Loucy (cell line): ENCODE measurements around the gene CEP128.

Experiments
- H2AFZ ChIP-seq: fragments of 200-600 bp; sonication (generic); 2 replicates; pipeline ENCODE4 v1.6.0; 2016; ENCODE audit warnings: antibody characterized with exemption, mild to moderate bottlenecking, low read length, moderate library complexity
- H3F3A ChIP-seq: fragments of 200-600 bp; 2 replicates; pipeline ENCODE4 v1.6.0; 2016; ENCODE audit warnings: antibody characterized with exemption, low read depth, mild to moderate bottlenecking
- H3K27me3 ChIP-seq: fragments of 200-600 bp; sonication (generic); 2 replicates; pipeline ENCODE4 v1.6.1; 2014; ENCODE audit warnings: low read length, mild to moderate bottlenecking; ENCODE audit not compliant: insufficient read depth, poor library complexity, severe bottlenecking
- H3K36me3 ChIP-seq: fragments of 200-600 bp; sonication (generic); 2 replicates; pipeline ENCODE4 v1.6.1; 2016; ENCODE audit warnings: low read length; ENCODE audit not compliant: insufficient read depth
- H3K4me1 ChIP-seq: fragments of 200-600 bp; sonication (generic); 2 replicates; pipeline ENCODE4 v1.5.1; 2014; ENCODE audit warnings: low read length, mild to moderate bottlenecking; ENCODE audit not compliant: insufficient read depth, poor library complexity, severe bottlenecking
- H3K4me2 ChIP-seq: fragments of 200-600 bp; sonication (generic); 2 replicates; pipeline ENCODE4 v1.6.0; 2014; ENCODE audit warnings: antibody characterized with exemption, low read length, low read depth, mild to moderate bottlenecking; ENCODE audit not compliant: poor library complexity, severe bottlenecking
- H3K4me3 ChIP-seq: fragments of 200-600 bp; sonication (generic); 2 replicates; pipeline ENCODE4 v1.5.1; 2014; ENCODE audit warnings: low read length, mild to moderate bottlenecking, mixed read lengths; ENCODE audit not compliant: poor library complexity, severe bottlenecking
- H3K79me2 ChIP-seq: fragments of 200-600 bp; sonication (generic); 2 replicates; pipeline ENCODE4 v1.6.1; 2014; ENCODE audit warnings: low read length; ENCODE audit not compliant: insufficient read depth
- H3K9ac ChIP-seq: fragments of 200-600 bp; sonication (generic); 2 replicates; pipeline ENCODE4 v1.6.0; 2014; ENCODE audit warnings: mild to moderate bottlenecking, low read depth, low read length, moderate library complexity; ENCODE audit not compliant: poor library complexity, severe bottlenecking
- H3K9me2 ChIP-seq: fragments of 200-600 bp; sonication (generic); replicated peaks from 2 replicates; pipeline ENCODE4 v1.6.1; 2016; ENCODE audit warnings: low read depth, low read length, mixed read lengths
- H3K9me3 ChIP-seq: fragments of 200-600 bp; sonication (generic); 2 replicates; pipeline ENCODE4 v1.6.1; 2014; ENCODE audit warnings: mild to moderate bottlenecking, antibody characterized with exemption, low read length, low read depth; ENCODE audit not compliant: insufficient read depth
- H4K20me1 ChIP-seq: fragments of 200-600 bp; sonication (generic); 2 replicates; pipeline ENCODE4 v1.6.0; 2014; ENCODE audit warnings: antibody characterized with exemption, low read length, mild to moderate bottlenecking; ENCODE audit not compliant: insufficient read depth, poor library complexity, severe bottlenecking
- EZH2phosphoT487 ChIP-seq: fragments of 200-600 bp; IDR thresholded peaks from 2 replicates; pipeline ENCODE4 v1.6.1; 2018; ENCODE audit warnings: antibody characterized with exemption, mild to moderate bottlenecking, moderate library complexity, borderline replicate concordance
- TF ChIP-seq, protein P1 (sequence below): fragments of 200-600 bp; sonication (generic); conservative IDR thresholded peaks from 2 replicates; pipeline ENCODE4 v1.5.1; 2014; ENCODE audit warnings: mild to moderate bottlenecking, antibody characterized with exemption, low read length

The CEP128 gene

GRCh38 chr14:80475074-80475473 is 466.5 kb downstream of the CEP128 start:
- Histone ChIP-seq H3K9me2 (no peaks in the 10 kb centered on the region), H3K27me3 (no peaks in the 10 kb centered on the region), H3K4me3 (no peak overlapping the region), H4K20me1 (no peaks in the 10 kb centered on the region), H2AFZ (no peak overlapping the region), H3K4me1 (peaks cover 22% of the 10 kb centered on the region), H3F3A (no peaks in the 10 kb centered on the region), H3K9me3 (peaks cover 5% of the 10 kb centered on the region; the same call in 1 of the 2 replicates), H3K4me2 (no peak overlapping the region), H3K36me3 (no peaks in the 10 kb centered on the region), H3K9ac (no peak overlapping the region), H3K79me2 (no peaks in the 10 kb centered on the region)
- TF ChIP-seq EZH2phosphoT487: no peak
- TF ChIP-seq, protein P1, sequence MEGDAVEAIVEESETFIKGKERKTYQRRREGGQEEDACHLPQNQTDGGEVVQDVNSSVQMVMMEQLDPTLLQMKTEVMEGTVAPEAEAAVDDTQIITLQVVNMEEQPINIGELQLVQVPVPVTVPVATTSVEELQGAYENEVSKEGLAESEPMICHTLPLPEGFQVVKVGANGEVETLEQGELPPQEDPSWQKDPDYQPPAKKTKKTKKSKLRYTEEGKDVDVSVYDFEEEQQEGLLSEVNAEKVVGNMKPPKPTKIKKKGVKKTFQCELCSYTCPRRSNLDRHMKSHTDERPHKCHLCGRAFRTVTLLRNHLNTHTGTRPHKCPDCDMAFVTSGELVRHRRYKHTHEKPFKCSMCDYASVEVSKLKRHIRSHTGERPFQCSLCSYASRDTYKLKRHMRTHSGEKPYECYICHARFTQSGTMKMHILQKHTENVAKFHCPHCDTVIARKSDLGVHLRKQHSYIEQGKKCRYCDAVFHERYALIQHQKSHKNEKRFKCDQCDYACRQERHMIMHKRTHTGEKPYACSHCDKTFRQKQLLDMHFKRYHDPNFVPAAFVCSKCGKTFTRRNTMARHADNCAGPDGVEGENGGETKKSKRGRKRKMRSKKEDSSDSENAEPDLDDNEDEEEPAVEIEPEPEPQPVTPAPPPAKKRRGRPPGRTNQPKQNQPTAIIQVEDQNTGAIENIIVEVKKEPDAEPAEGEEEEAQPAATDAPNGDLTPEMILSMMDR: no peak

- TF ChIP-seq, protein P1: no peak
- TF ChIP-seq EZH2phosphoT487: no peak
- H3K79me2 ChIP-seq: no peaks in the 10 kb centered on the region
- peaks cover 4% of the 10 kb centered on the region; the same call in 1 of the 2 replicates for H3K9me3 ChIP-seq
- no peaks in the 10 kb centered on the region for H4K20me1 ChIP-seq
- H3K4me3 ChIP-seq: no peak overlapping the region
- no peak overlapping the region for H3K4me2 ChIP-seq
- no peaks in the 10 kb centered on the region for H3K4me1 ChIP-seq
- no peaks in the 10 kb centered on the region for H3K36me3 ChIP-seq
- no peaks in the 10 kb centered on the region for H3F3A ChIP-seq
- no peak overlapping the region for H2AFZ ChIP-seq
- no peaks in the 10 kb centered on the region for H3K27me3 ChIP-seq
- no peak overlapping the region for H3K9ac ChIP-seq
- no peaks in the 10 kb centered on the region for H3K9me2 ChIP-seq
These were observed 473.0 kb downstream of the CEP128 start for GRCh38 chr14:80468331-80469122.

DNA sequence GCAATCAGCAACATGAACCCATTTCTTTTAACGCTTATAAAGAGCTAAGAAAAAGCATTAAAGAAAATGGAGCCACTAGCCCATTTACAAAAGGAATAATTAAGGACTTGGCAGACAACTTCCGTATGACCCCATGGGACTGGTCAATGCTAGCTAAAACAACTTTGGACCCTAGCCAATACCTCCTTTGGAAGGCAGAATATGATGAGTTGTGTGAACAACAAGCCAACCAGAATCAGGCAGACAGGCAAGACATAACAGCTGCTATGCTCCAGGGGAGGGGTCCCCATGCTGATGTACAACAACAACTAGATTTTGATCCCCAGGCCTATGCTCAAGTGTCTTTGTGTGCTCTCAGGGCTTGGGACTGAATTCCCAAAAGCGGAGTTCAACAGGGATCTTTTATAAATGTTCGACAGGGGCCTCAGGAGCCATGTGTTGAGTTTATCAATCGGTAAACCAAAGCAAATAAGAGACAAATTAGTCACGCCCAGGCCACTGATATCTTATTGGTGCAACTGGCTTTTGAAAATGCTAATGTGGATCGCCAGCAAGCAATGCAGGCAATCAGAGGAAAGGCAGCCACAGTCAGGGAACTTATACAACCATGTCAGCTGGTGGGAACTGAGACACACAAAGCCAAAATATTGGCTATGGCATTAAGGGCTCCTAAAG is 475.9 kb downstream of the CEP128 start:
- no peaks in the 10 kb centered on the region for H3K4me1 ChIP-seq
- no peak overlapping the region for H3K9ac ChIP-seq
- no peaks in the 10 kb centered on the region for H3K9me2 ChIP-seq
- no peaks in the 10 kb centered on the region for H4K20me1 ChIP-seq
- no peaks in the 10 kb centered on the region for H3K36me3 ChIP-seq
- no peak for TF ChIP-seq EZH2phosphoT487
- TF ChIP-seq, protein P1: no peak
- no peaks in the 10 kb centered on the region for H3K27me3 ChIP-seq
- no peaks in the 10 kb centered on the region for H3F3A ChIP-seq
- H2AFZ ChIP-seq: no peak overlapping the region
- no peak overlapping the region for H3K4me3 ChIP-seq
- no peak overlapping the region for H3K4me2 ChIP-seq
- H3K79me2 ChIP-seq: no peaks in the 10 kb centered on the region
- H3K9me3 ChIP-seq: no peaks in the 10 kb centered on the region
